ENCODE measurements around the gene MSANTD1.

Gene MSANTD1

GRCh38 chr4:3303923-3304710, 55.2 kb downstream of the MSANTD1 start:
- DNase-seq (ENCODE audit: low spot score) = no peak

DNA sequence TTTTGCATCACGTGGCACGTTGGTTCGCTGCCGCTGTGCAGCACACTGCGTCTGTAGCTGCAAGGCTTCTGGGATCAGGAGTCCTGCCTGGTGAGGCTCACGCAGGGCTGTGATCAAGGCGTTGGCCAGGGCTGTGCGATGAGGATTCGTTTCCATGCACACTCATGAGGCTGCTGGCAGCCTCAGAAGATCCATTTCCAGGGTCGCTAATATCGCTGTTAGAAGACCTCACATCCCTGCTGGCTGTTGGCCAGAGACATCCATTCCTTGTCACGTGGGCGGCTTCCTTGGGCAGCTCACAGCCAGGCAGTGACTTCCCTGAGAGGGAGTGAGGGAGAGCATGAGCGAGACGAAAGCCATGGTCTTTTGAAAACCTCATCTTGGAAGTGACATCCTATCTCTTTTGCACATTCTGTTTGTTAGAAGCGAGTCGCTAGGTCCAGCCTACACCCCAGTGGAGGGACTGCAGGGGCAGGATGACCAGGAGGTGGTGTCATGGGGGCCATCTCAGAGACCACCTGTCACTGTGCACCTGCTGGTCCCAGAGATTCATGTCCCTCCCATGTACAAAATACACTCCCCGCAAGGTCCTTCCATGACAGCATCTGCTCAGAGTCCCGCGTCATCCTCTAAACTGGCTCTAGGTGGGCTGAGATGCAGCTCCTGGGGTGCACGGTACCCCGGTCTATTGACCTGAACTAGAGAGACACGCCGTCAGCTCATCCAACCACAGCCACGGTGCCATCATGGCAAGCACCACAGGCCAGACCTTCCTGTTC, 56.1 kb downstream of the MSANTD1 start:
- peak; percentile 44 for DNase-seq (ENCODE audit: low spot score)

DNA sequence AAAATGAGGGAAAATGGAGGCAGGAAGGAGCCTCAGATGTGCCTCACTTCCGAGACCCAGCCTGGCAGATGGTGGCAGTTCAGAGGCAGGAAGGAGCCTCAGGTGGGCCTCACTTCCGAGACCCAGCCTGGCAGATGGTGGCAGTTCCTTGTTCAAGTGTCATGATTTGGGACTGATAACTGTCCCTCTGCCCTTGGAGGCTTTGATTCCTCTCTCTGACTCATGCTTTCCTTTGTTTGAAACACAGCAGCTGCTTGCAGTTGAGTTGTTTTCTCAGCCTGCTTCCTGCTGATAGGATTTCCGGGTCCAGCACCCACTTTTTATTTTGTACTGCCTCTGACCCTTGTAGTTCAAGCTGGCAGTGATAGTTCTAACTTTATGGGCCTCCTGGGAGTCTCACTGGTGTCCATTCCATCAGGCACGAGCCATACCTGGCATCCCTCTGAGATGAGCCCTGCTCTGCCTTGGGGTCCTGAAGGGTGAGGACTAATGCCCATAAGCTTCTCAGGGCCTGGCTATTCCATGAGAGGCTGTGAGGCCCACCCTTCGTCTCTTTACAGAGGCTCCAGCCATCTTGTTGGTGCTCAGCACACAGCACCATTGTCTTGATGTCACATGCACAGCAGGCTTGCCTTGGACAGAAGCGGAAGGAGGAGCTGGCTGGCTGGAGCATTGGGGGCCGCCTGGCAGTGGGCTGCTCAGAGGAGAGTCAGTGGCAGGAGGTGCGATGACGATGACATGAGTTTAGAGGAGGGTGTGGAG, 56.8 kb downstream of the MSANTD1 start:
- DNase-seq (ENCODE audit: low spot score) = peak; percentile 74
